HG03565 (cell line): ENCODE results near the gene OCA2.
"Not testable (repeated sequence)": the region's sequence is repeated elsewhere in the genome, so short reads cannot be mapped to it uniquely, and the experiment has no call there.

Source experiments
- ATAC-seq: cut with Tn5 transposase; IDR thresholded peaks from one replicate; pipeline ENCODE4 v1.9.1; 2021; ENCODE audit warnings: mild to moderate bottlenecking, moderate library complexity; ENCODE audit not compliant: unreplicated experiment

The OCA2 gene

GRCh38 chr15:27746401-27746955, 352.6 kb downstream of the OCA2 start:
- ATAC-seq, result no peak

- no peak for ATAC-seq
Observed at GRCh38 chr15:27744641-27745040, 354.5 kb downstream of the OCA2 start.

- no peak for ATAC-seq
Observed at GRCh38 chr15:27743638-27744037, 355.5 kb downstream of the OCA2 start.

- ATAC-seq, result no peak
Observed at GRCh38 chr15:27742751-27743477, 356.2 kb downstream of the OCA2 start.

- ATAC-seq, result no peak
Observed at GRCh38 chr15:27741226-27741860, 357.8 kb downstream of the OCA2 start.

- no peak for ATAC-seq
Observed at GRCh38 chr15:27734785-27735495, 364.2 kb downstream of the OCA2 start.

GRCh38 chr15:27731776-27732175, 367.3 kb downstream of the OCA2 start:
- no peak for ATAC-seq

- ATAC-seq, result no peak
Observed at GRCh38 chr15:27730868-27731267, 368.2 kb downstream of the OCA2 start.

- no peak for ATAC-seq
Observed at GRCh38 chr15:27725731-27726130, 373.4 kb downstream of the OCA2 start.

- ATAC-seq, result no peak
Observed at GRCh38 chr15:27723821-27724220, 375.3 kb downstream of the OCA2 start.

- ATAC-seq, result no peak
Observed at GRCh38 chr15:27722102-27722501, 377.0 kb downstream of the OCA2 start.

- no peak for ATAC-seq
Observed at GRCh38 chr15:27714675-27715074, 384.4 kb downstream of the OCA2 start.

- not testable (repeated sequence) for ATAC-seq
Observed at GRCh38 chr15:27713850-27714249, 385.3 kb downstream of the OCA2 start.

- no peak for ATAC-seq
Observed at GRCh38 chr15:27707257-27707656, 391.9 kb downstream of the OCA2 start.

- ATAC-seq, result no peak
Observed at GRCh38 chr15:27706300-27706699, 392.8 kb downstream of the OCA2 start.

- ATAC-seq, result no peak
Observed at GRCh38 chr15:27705056-27705455, 394.1 kb downstream of the OCA2 start.
